ENCODE data around the gene RCVRN.

DNA sequence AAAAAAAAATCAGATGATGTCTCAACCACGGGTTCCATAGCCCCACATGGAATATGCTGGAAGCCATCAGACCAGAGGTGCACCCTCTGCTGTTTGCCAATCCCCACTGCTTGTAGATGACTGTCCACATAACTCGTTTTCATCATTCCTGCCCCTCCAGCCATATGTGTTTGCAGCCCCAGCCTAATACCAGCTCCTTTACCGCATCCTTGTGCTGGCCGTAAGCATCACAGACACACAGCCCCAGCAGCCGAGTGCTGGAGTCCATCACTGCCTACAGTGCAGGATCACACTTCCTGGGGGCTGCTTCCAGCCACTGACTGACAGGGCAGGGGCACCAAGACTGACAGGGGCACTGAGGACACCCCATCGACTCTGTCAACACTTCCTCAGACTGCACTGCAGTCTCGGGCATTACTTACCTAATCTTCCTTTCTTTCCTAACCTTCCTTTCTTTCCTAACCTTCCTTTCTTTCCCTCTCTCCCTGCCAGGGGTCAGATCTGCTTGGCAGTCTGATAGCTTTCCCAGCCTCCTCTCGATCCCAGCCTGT is 5.0 kb downstream of the RCVRN start:
- TF ChIP-seq, protein P1, sequence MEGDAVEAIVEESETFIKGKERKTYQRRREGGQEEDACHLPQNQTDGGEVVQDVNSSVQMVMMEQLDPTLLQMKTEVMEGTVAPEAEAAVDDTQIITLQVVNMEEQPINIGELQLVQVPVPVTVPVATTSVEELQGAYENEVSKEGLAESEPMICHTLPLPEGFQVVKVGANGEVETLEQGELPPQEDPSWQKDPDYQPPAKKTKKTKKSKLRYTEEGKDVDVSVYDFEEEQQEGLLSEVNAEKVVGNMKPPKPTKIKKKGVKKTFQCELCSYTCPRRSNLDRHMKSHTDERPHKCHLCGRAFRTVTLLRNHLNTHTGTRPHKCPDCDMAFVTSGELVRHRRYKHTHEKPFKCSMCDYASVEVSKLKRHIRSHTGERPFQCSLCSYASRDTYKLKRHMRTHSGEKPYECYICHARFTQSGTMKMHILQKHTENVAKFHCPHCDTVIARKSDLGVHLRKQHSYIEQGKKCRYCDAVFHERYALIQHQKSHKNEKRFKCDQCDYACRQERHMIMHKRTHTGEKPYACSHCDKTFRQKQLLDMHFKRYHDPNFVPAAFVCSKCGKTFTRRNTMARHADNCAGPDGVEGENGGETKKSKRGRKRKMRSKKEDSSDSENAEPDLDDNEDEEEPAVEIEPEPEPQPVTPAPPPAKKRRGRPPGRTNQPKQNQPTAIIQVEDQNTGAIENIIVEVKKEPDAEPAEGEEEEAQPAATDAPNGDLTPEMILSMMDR (IDR thresholded peaks at IDR 0.05; ENCODE audit: insufficient read depth, low read length, poor library complexity, severe bottlenecking): no peak
- no peak for TF ChIP-seq EZH2phosphoT487 (conservative IDR thresholded peaks at IDR 0.05; ENCODE audit: low read length)
